CD4-positive, alpha-beta T cell treated with Interleukin-17A for 1 hour (primary cell): ENCODE results near the gene ATF6.
A peak's percentile ranks its signal among the peaks of the same experiment; 100 is the strongest.
"Not testable (repeated sequence)": the region's sequence is repeated elsewhere in the genome, so short reads cannot be mapped to it uniquely, and the experiment has no call there.

ENCODE experiments used
- DNase-seq: peaks from one replicate; pipeline ENCODE4 v3.0.0-alpha.2; 2020

The ATF6 gene

GRCh38 chr1:161781995-161782394 lies 15.9 kb downstream of the ATF6 start:
- DNase-seq = no peak

GRCh38 chr1:161782886-161783285 lies 16.8 kb downstream of the ATF6 start:
- no peak for DNase-seq

- DNase-seq = no peak
Measured at GRCh38 chr1:161784968-161785367, 18.8 kb downstream of the ATF6 start.

GRCh38 chr1:161787355-161787754 lies 21.2 kb downstream of the ATF6 start:
- DNase-seq = no peak

- no peak for DNase-seq
Measured at GRCh38 chr1:161790587-161791317, 24.6 kb downstream of the ATF6 start.

GRCh38 chr1:161791904-161792655 lies 26.0 kb downstream of the ATF6 start:
- no peak for DNase-seq

GRCh38 chr1:161792740-161793139 lies 26.6 kb downstream of the ATF6 start:
- DNase-seq = peak; percentile 64

GRCh38 chr1:161799792-161800191 lies 33.7 kb downstream of the ATF6 start:
- no peak for DNase-seq

GRCh38 chr1:161801955-161802354 lies 35.8 kb downstream of the ATF6 start:
- DNase-seq = no peak

GRCh38 chr1:161803181-161803580 lies 37.1 kb downstream of the ATF6 start:
- no peak for DNase-seq

- no peak for DNase-seq
Measured at GRCh38 chr1:161805399-161806197, 39.5 kb downstream of the ATF6 start.

- not testable (repeated sequence) for DNase-seq
Measured at GRCh38 chr1:161809202-161809601, 43.1 kb downstream of the ATF6 start.

GRCh38 chr1:161809656-161810055 lies 43.5 kb downstream of the ATF6 start:
- DNase-seq = not testable (repeated sequence)

GRCh38 chr1:161810780-161811179 lies 44.7 kb downstream of the ATF6 start:
- no peak for DNase-seq

- DNase-seq = no peak
Measured at GRCh38 chr1:161816201-161816600, 50.1 kb downstream of the ATF6 start.

- no peak for DNase-seq
Measured at GRCh38 chr1:161817176-161817730, 51.1 kb downstream of the ATF6 start.

GRCh38 chr1:161820914-161821313 lies 54.8 kb downstream of the ATF6 start:
- DNase-seq = no peak

- no peak for DNase-seq
Measured at GRCh38 chr1:161824618-161825017, 58.5 kb downstream of the ATF6 start.

- DNase-seq = no peak
Measured at GRCh38 chr1:161825831-161826230, 59.7 kb downstream of the ATF6 start.

- no peak for DNase-seq
Measured at GRCh38 chr1:161826478-161826877, 60.4 kb downstream of the ATF6 start.

GRCh38 chr1:161827786-161828185 lies 61.7 kb downstream of the ATF6 start:
- DNase-seq = no peak

GRCh38 chr1:161832299-161832907 lies 66.3 kb downstream of the ATF6 start:
- peak; percentile 32 for DNase-seq
